DND-41 (cell line): ENCODE measurements around the gene SIRPA.

Source experiments
- CTCF ChIP-seq: IDR thresholded peaks from 2 replicates; pipeline ENCODE4 v1.5.1; 2012; ENCODE audit warnings: borderline replicate concordance, low read length, moderate library complexity, mild to moderate bottlenecking; ENCODE audit not compliant: poor library complexity, severe bottlenecking; ENCODE audit errors: extremely low read depth
- EZH2 ChIP-seq: IDR thresholded peaks from 3 replicates; pipeline ENCODE4 v1.6.1; 2012; ENCODE audit warnings: borderline replicate concordance, low read depth, mild to moderate bottlenecking, moderate library complexity, low read length, inconsistent platforms; ENCODE audit not compliant: severe bottlenecking

- TF ChIP-seq CTCF, result no peak
- TF ChIP-seq EZH2, result no peak
These were observed 38.8 kb upstream of the SIRPA start for GRCh38 chr20:1856424-1856823.
